ENCODE measurements around the gene TOR1B.
A peak's percentile ranks its signal among the peaks of the same experiment; 100 is the strongest.

Gene TOR1B

GRCh38 chr9:129835860-129836223 lies 32.9 kb downstream of the TOR1B start:
- TF ChIP-seq CTCF (IDR thresholded peaks at IDR 0.05; ENCODE audit: low read depth, low read length, missing control alignments), result no peak
- H3K4me3 ChIP-seq (ENCODE audit: low read depth, low read length), result peak overlapping the region; percentile 96
- no peak for DNase-seq (ENCODE audit: low read depth)

- H3K4me3 ChIP-seq (ENCODE audit: low read depth, low read length), result peak overlapping the region; percentile 96
- TF ChIP-seq CTCF (IDR thresholded peaks at IDR 0.05; ENCODE audit: low read depth, low read length, missing control alignments), result no peak
- DNase-seq (ENCODE audit: low read depth), result no peak
Measured at GRCh38 chr9:129836311-129837007, 33.5 kb downstream of the TOR1B start.

- no peak for DNase-seq (ENCODE audit: low read depth)
- H3K4me3 ChIP-seq (ENCODE audit: low read depth, low read length), result no peak overlapping the region
- TF ChIP-seq CTCF (IDR thresholded peaks at IDR 0.05; ENCODE audit: low read depth, low read length, missing control alignments), result no peak
Measured at GRCh38 chr9:129838707-129839259, 35.8 kb downstream of the TOR1B start.

- TF ChIP-seq CTCF (IDR thresholded peaks at IDR 0.05; ENCODE audit: low read depth, low read length, missing control alignments), result no peak
- no peak overlapping the region for H3K4me3 ChIP-seq (ENCODE audit: low read depth, low read length)
- DNase-seq (ENCODE audit: low read depth), result no peak
Measured at GRCh38 chr9:129839324-129840023, 36.5 kb downstream of the TOR1B start.

GRCh38 chr9:129840034-129840433 lies 37.0 kb downstream of the TOR1B start:
- no peak for DNase-seq (ENCODE audit: low read depth)
- no peak overlapping the region for H3K4me3 ChIP-seq (ENCODE audit: low read depth, low read length)
- no peak for TF ChIP-seq CTCF (IDR thresholded peaks at IDR 0.05; ENCODE audit: low read depth, low read length, missing control alignments)

GRCh38 chr9:129841071-129841470 lies 38.1 kb downstream of the TOR1B start:
- H3K4me3 ChIP-seq (ENCODE audit: low read depth, low read length), result no peak overlapping the region
- TF ChIP-seq CTCF (IDR thresholded peaks at IDR 0.05; ENCODE audit: low read depth, low read length, missing control alignments), result no peak

More at GRCh38 chr9:129841071-129841470, 38.1 kb downstream of the TOR1B start:
- DNase-seq (ENCODE audit: low read depth), result no peak
